HEK293T (cell line): ENCODE measurements around the gene ULBP1.

Experiments
- ARNT ChIP-seq: fragments of 450-650 bp; IDR thresholded peaks from 2 replicates; pipeline ENCODE4 v1.6.1; 2017; ENCODE audit warnings: mild to moderate bottlenecking
- CTBP1 ChIP-seq: fragments of 450-650 bp; IDR thresholded peaks from 2 replicates; pipeline ENCODE4 v1.6.1; 2016; ENCODE audit warnings: borderline replicate concordance
- FOXK2 ChIP-seq: fragments of 450-650 bp; IDR thresholded peaks from 2 replicates; pipeline ENCODE4 v1.6.1; 2016; ENCODE audit warnings: mild to moderate bottlenecking
- FOXM1 ChIP-seq: fragments of 450-650 bp; IDR thresholded peaks from 2 replicates; pipeline ENCODE4 v1.6.1; 2017; ENCODE audit warnings: mild to moderate bottlenecking, borderline replicate concordance
- L3MBTL2 ChIP-seq: fragments of 450-650 bp; conservative IDR thresholded peaks from 2 replicates; pipeline ENCODE4 v1.6.1; 2016; ENCODE audit warnings: mild to moderate bottlenecking
- NFRKB ChIP-seq: fragments of 450-650 bp; IDR thresholded peaks from 2 replicates; pipeline ENCODE4 v1.6.1; 2016; ENCODE audit warnings: mild to moderate bottlenecking, moderate library complexity
- SUZ12 ChIP-seq: fragments of 450-650 bp; IDR thresholded peaks from 2 replicates; pipeline ENCODE4 v1.6.1; 2016; ENCODE audit warnings: mild to moderate bottlenecking
- TARDBP ChIP-seq: fragments of 450-650 bp; IDR thresholded peaks from 2 replicates; pipeline ENCODE4 v1.6.1; 2016
- TF ChIP-seq, protein P1 (sequence below): fragments of 450-650 bp; IDR thresholded peaks from 2 replicates; pipeline ENCODE4 v1.6.1; 2016

DNA sequence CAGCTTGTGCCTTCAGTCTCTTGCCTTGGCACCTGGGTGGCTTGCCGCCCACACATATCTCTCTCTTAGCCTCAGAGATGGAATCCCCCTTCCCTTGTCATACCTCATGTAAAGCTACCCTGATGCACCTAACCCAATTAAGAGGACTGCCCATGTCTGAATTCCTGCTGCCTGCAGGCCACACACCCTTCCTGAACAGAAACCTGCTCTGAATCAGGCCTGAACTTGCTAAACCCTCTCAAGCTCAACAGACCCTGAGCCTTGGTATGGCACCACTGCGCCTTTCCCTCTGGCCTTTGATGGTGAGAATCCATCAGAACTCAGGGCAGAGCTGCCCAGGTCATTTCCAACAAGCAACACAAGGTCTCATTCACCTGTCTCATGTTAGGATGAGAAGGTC, 46.1 kb upstream of the ULBP1 start:
- TF ChIP-seq FOXM1 (no peak), TARDBP (no peak), NFRKB (no peak), CTBP1 (no peak), ARNT (no peak), SUZ12 (no peak), L3MBTL2 (no peak), FOXK2 (no peak)
- TF ChIP-seq, protein P1, sequence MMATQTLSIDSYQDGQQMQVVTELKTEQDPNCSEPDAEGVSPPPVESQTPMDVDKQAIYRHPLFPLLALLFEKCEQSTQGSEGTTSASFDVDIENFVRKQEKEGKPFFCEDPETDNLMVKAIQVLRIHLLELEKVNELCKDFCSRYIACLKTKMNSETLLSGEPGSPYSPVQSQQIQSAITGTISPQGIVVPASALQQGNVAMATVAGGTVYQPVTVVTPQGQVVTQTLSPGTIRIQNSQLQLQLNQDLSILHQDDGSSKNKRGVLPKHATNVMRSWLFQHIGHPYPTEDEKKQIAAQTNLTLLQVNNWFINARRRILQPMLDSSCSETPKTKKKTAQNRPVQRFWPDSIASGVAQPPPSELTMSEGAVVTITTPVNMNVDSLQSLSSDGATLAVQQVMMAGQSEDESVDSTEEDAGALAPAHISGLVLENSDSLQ: no peak
